Renal pelvis (tissue), 4 donors: ENCODE measurements around the gene TTC3. TPM values are rescaled to one million over a fixed set of nuclear protein-coding genes. Genes with fewer than 3 reads are reported as not detected.
A peak's percentile ranks its signal among the peaks of the same experiment; 100 is the strongest.
"Not testable (repeated sequence)": the region's sequence is repeated elsewhere in the genome, so short reads cannot be mapped to it uniquely, and the experiment has no call there.

ENCODE experiments used
- DNase-seq: peaks from one replicate; pipeline ENCODE4 v3.0.0-alpha.2; 2013
- polyA plus RNA-seq, 3 donors: library from polyadenylated mRNA; unstranded; fragments of 120-200 nt; gene quantifications; one replicate each; pipeline ENCODE4 v1.2.1, GENCODE V29; 2013; ENCODE audit not compliant: insufficient read length in 3 of 3

TTC3 gene
- polyA plus RNA-seq, 3 donors, result 162 to 185 (median 167) TPM

DNA sequence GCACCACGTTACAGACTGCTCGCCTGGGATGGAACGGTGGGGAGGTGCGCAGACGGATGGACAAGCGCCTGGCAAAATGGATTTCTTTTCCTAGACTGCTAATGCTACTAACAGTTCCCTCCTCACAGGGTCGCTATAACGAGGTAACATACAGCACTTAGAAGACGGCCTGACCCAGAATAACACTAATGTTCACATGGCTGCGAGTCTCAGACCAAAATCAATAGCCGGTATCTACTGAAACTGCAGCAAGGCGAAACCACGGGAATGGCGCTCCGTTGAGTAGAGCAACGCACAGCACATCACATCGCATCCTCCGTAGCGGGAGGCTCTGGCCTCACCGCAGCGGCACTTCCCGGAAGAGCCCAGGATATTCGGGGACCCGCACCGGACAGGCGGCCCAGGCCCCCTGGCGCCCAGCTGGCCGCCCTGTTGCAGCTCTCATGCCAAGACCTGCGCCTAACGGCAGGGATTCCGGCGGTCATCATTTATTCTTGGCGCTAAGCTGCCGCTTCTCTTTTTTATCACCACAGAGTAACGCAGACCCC, 147.5 kb downstream of the TTC3 start:
- peak; percentile 48 for DNase-seq

DNA sequence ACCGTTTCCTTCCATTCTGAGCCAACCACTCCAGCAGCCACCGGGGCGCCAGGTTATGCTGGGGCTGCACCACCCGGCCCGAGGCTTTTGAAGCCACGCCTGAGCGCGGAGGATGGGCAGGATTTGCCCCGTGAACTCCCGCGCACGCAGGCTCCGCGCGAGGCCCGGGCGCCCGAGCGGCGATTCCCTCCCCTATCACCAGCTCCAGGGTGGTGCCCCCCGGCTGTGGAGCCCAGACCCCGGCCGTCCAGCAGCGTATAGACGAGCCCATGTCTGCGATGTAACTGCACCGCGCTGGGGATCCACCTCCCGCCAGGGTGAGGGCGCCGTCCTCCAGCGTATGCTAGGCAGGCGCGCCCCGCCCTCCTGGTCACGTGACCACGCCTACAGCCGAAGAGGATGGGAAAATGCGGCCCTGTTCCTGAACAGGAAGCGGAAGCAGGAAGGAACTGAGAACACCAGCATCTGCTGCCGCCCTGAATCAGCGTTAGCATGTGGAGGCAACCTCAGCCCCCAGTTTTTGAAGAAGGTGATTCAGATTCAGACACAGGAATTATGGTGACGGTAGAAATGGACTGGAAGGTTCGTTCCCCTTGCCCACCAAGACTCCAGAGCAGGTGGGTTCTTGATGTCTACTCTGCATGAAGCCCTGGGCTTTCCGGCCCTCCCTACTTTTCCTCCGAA, 148.1 kb downstream of the TTC3 start:
- DNase-seq, result peak; percentile 90

DNA sequence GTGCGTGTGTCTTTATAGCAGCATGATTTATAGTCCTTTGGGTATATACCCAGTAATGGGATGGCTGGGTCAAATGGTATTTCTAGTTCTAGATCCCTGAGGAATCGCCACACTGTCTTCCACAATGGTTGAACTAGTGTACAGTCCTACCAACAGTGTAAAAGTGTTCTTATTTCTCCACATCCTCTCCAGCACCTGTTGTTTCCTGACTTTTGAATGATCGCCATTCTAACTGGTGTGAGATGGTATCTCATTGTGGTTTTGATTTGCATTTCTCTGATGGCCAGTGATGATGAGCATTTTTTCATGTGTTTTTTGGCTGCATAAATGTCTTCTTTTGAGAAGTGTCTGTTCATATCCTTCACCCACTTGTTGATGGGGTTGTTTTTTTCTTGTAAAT, 149.2 kb downstream of the TTC3 start:
- not testable (repeated sequence) for DNase-seq

DNA sequence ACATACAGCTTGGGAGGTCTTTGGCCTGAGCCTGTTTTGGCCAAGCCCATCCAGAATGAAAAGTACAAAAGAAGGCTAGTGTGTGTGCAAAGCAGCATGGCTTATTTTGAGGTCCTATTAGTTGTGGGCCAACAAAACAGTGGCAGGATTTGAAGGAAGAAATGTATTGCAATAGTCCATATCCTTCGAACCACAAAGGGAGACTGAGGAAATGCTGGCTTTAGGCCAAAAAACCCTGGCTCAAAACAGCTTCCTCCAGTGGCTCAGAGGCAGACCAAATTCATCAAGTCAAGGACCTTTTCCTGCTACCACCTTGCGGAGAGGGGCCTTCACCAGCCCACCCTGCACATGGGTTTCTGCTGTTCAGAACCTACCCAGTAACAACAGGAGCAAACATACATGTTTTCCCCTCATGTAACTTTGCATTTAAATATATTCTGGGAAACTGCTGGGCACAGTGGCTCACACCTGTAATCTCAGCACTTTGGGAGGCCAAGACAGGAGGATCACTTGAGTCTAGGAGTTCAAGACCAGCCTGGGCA, 150.8 kb downstream of the TTC3 start:
- no peak for DNase-seq

DNA sequence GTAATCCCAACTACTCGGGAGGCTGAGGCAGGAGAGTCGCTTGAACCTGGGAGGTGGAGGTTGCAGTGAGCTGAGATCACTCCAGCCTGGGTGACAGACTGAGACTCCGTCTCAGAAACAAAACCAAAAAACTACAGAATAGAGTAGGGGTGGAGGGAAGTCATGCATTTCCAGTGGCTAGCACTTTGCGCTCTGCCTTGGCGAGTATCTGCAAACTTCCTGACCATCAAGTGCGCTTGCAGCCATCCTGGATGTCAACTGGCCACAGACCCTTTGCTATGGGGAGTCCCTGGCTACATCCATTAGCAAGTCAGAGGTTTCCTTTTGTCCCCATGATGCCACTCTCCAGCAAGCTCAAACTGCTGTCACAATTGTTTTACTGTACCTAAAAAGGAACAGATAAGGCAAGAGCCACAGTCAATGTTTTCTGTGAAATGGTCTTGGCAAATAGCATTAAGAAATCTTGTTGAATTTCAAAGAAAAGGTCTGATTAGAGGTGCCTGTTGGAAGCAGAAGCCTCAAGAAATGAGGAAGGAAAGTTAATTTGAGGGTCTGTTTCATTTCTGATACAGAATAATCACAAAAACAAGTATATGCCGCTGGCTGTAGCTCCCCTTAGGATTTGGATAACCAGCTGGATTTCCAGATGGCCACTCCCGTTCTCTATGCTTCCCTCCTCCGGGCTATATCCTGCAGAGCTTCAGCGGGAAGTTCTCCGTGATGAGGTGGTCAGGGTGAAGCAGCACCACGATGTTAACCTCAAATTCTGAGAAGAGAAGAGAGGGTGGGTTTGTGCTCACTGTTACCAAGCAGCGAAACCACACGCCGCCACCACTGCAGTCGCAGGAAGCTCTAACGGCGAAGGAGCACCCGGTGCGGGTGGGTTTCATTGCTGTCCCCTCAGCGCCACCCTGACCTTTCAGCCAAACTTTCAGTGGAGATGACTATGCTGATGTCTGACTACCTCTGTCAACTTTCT, 152.1 kb downstream of the TTC3 start:
- no peak for DNase-seq

DNA sequence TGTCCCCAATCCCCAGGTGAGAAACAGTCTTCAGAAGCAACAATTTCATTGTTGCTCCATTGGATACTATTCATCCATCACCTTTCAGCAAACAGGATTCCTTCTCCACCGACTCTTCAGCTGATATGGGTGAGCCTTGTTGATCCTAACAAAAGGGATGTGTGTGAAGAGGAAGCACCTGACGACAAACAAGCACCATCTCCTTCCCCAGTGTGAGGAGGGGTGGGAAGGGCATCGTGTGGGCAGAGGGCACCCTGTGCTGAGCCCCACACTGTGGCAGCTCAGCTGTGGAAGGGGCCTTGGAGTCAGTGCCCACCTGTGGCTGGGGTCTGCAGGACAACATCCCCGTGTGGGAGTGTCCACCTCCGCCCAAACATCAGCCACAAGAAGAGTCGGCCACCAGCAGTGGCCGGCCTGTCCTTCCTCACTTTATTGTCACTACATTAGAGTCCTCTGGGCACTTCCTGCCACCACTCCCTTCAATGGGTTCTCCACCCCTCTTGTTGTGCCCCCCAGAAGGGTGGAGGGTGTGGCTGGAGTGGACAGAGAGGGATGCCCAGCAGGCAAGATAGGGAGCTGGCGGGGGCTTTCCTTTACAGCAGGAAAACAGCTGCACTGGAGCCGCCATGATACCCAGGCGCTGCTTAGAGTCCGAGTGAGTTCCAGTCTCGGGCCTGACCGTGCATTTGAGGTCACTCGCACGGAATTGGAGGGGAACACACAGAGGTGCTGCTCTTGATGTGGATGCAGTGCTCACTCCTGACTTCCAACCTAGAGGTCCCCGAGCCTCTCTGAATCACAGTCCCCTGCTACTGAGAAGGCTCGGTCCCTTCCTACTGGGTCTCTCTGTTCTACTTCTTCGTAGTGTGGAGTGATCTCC, 153.2 kb downstream of the TTC3 start:
- no peak for DNase-seq

DNA sequence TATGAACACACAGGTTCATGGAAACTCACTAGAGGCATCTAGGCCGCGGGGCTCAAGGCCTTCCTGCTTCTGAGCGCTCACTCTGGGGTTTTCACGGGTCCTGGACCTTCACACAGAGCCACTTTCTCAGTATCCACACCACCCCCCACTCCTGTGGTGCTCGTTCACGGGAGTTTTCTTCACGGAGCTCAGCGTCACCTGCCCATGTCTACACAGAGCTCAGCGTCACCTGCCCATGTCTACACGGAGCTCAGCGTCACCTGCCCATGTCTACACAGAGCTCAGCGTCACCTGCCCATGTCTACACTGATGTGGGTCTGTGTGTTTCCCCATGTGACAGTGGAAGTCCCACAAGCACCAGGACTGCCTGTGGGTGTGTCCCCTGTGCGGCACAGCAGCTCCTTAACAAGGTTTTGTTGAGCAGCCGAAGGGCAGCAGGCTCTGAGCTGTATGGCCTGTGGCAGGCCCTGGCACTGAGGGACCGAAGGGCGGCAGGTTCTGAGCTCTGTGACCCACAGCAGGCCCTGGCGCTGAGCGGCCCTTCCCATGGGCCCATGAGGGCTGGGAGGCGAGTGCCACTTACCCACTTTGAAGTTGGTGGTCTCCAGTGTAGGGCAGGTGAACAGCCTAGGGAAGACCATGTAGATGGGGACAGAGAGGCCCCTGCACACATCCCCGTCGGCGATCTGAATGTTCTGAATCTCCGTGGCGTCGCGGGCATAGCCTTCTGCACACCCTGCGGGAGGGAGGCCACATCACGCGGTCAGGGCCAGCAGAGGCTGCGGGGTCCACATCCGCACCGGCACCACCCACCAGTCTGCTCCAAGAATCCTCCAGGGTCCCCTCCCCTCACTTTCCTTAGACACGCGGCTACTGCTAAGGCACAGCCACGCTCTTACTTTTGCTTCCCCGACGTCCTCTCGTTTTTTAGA, 154.3 kb downstream of the TTC3 start:
- DNase-seq, result no peak

DNA sequence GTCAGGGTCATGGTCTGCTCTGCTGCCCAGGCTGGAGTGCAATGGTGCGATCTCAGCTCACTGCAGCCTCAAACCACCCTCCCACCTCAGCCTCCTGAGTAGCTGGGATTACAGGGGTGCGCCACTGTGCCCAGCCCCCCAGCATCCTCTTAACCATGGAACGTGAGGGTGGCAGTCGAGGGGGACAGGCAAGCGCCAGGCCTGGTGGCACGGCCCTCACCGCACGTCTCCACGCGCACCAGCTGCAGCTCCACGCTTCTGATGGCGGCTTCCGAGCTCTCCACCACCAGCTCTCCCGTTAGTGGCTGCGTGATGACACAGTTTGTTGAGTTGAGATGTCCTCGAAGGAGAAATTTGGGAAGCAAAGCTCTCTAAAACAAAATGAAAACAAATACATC, 154.9 kb downstream of the TTC3 start:
- DNase-seq, result no peak

DNA sequence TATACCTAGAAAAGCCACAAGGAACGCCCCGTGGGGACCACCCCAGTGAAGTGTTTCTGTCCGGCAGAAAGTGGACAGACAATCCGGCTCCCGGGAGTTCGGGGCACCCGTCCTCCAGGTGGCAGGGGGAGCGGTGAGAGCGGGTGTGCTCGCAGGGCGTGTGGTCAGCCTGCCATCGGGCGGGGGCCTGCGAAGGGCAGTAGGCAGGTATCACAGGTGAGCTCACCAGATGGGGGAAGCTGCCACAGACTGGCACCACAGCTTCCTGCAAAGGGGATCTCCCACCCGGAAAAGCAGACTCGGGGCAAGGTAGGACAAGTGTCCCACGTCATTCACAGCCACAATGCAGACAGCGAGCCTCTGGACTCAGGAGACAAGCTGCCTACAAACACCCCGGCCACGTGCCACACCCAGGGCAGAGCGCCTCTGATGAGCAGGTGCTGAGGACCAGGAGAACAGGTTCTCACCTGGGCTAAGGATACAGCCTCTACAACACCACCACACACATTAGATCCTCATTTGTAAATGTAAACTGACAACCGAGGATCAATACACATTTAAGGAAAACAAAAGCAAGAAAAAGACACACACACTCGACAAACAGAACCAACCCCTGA, 157.7 kb downstream of the TTC3 start:
- DNase-seq, result no peak

DNA sequence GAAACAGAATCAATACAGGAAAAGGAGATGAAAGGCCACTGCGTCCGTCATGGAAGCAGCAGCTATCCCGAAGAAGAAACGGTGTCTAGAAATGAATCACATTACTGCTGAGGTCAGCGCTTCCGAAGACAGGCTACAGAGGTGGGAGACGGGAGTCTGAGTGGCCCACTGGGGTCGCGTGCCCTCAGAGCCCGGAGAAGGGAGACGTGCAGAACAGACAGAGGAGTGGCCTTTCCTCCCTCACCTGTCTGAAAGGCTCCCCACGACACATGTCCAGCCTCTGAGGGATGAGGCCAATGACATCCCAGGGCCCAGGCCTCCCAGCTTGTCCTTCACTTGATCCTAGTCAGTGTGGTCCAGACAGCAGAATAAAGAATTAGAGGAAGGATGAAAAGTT, 158.2 kb downstream of the TTC3 start:
- no peak for DNase-seq

DNA sequence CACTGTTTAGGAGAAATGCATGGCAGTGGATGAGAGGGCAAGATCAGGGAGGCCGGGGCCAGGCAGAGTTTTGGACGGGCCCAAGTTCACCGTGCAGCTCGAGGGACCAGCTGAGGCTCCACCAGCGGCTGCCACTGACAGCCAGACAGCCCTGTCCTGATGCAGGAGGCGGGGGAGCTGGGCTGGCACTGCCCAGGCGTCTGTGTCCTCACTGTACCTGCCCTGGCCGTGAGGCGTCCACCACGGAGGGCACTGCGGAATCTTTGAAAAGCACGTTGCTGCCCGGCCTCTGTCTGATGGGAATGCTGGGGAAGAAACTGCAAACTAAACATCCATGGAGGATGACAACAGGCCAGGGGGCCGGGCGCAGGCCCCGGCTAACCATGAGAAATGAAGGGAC, 158.6 kb downstream of the TTC3 start:
- DNase-seq, result no peak

DNA sequence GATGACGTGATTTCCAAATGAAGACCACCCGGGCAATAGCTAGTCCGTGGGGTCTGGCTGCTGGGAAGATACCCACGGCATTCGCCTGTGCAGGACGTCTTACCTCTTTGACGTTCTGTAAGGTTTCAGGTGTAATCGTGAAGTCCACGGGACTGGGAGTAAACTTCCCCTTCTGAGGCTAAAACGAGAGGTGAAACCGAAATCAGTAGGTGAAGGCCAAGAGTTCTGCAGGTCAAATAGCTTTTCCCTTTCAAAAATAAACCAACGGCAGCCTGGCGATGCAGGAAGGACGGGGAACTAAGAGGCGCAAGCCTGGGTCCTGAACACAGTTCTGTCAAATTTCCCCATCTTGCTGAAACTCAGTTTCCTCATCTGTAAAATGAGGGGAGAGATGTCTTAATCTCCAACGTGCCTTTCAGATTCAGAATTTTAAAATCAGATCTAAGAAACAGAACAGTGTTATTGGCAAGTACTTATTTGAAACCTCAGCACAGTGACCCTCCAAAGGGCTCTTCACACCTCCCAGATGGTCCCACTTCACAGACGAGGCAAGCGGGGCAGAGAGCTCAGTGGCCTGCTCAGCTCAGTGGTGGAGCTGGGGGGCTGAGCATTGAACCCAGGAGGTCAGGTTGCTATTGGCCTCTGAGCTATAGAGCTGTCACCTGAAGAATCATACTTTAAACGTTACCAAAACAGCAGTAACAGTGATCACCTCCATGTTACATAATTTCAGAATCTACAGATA, 159.4 kb downstream of the TTC3 start:
- DNase-seq, result no peak

DNA sequence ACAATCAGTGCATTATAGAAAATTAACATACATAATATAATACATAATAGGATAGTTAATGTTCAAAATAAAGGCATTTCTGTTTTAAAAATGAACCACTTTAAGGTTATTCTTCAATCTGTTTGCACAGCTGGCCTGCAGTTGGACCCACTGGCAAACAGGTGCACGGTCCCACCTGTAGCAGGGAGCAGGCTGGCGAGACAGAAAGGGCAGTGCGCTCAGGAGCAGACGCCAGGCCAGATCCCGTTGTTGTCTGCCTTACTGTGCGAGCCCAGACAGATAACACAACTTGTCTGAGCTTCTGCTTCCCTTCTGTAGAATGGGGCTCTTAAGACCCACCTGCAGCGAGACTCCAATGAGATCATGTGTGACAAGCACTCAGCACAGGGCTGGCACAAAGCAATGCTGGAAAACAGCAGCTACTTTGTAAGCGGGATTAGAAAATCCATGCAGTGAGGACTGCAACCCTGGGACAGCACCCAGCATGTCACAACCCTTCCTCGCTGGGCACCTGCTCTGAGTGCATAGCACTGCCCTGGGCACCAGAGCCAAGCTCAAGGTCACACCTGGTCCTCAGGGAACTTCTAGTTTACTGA, 160.6 kb downstream of the TTC3 start:
- DNase-seq, result no peak

DNA sequence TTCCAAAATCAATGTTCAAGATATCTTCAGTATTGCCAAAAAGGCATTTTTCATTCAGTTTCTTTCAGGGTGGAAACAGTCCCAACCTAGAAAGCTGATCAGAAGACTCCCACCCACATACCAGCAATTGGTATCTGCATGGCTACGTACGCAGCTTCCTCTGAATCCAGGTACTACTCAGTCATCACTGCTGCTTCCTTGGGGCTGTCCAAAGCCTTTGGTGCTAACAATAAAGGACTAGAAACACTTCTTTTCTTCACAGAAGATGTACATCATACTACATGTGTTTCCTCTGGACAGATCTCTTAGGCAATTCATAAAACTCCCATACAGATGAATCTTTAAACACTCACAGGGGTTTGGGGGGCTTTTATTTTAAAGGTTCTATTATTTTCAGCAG, 164.3 kb downstream of the TTC3 start:
- no peak for DNase-seq

DNA sequence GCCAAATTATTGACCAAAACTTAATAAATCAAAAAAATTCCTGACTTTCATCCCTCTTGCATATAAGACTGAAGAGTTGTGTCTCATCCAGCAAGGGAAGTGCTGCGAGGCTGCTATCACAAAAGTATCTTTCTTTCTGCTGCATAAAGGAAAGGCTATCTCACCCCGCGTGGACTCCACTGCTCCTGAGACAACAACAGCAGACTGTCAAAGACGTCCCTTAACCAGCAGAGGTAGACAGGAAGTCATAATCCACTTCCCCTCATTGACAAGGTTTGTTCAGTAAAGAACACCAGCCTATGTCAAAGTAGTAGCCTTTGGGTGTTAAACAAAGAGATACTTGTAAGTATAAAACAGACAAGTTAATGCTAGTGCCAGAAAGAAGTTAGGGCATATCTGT, 164.7 kb downstream of the TTC3 start:
- DNase-seq, result no peak

DNA sequence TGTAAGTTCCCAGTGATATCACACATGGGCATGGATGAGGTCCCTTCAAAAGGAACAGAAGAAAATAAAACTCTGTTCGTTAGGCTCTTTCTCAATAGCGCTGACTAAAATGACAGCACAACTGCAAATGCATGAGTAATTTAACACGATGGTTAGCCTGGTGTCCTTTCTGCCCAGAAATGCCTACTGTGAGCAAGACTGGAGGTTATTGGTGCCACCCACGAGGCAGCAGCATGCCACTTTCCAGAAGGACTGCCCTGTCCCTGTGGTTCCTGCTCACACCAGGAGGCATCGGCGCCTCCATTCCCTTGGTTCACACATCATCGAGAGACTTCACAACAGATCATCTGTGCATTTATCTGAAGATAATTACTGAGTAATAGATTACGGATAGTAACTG, 167.9 kb downstream of the TTC3 start:
- DNase-seq, result no peak

DNA sequence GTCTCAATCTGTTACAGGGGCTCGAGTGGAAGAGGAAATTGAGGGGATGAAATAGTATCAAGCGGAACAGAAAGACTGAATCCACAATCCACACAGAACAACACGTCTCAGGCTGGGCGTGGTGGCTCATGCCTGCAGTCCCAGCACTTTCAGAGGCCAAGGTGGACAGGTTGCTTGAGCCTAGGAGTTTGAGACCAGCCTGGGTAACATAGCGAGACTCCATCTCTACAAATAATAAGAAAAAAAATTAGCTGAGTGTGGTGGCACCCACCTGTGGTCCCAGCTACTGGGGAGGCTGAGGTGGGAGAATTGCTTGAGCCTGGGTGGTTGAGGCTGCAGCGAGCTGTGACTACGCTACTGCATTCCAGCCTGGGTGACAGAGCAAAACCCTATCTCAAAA, 168.4 kb downstream of the TTC3 start:
- DNase-seq, result no peak

DNA sequence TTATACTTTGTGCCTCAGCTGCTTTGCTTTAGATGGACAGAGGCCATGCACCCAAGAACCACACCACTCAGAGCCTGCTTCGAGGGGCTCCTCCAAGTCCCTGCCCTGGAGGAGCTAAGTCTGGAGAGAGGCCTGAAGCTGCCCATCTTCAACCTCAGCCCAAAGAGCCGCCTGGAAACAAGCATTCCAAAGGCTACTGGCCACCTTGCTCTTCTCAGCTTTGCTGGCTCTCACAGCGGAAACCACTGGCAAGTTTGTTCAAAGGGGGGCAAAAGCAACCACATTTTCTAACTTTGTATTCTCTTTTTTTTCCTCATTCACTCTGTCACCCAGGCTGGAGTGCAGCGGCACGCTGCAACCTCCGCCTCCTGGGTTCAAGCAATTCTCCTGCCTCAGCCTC, 170.9 kb downstream of the TTC3 start:
- no peak for DNase-seq
